Uterus (tissue), 4 donors: ENCODE data around the gene USP32. TPM values are rescaled to one million over a fixed set of nuclear protein-coding genes. Genes with fewer than 3 reads are reported as not detected.

Experiments used
- DNase-seq, 2 donors: peaks; one replicate each; pipeline ENCODE4 v3.0.0-alpha.2; 2019 to 2020
- H3K27ac ChIP-seq, 2 donors: fragments of 200-600 bp; sonication (generic); 1 replicate in 1 of 2; 2 replicates in 1 of 2; pipeline ENCODE4 v1.5.1; 2016 to 2018
- H3K27me3 ChIP-seq, 2 donors: fragments of 200-600 bp; sonication (generic); one replicate each; pipeline ENCODE4 v1.5.1; 2018 to 2019; ENCODE audit warnings: control low read depth in 1 of 2
- H3K36me3 ChIP-seq, 2 donors: fragments of 200-600 bp; sonication (generic); one replicate each; pipeline ENCODE4 v1.5.1; 2019; ENCODE audit warnings: control low read depth in 1 of 2
- H3K4me1 ChIP-seq, 2 donors: fragments of 200-600 bp; sonication (generic); one replicate each; pipeline ENCODE4 v1.5.1; 2018 to 2019; ENCODE audit warnings: control low read depth in 1 of 2
- H3K4me3 ChIP-seq, 2 donors: fragments of 200-600 bp; sonication (generic); 1 replicate in 1 of 2; 2 replicates in 1 of 2; pipeline ENCODE4 v1.5.1; 2018 to 2019; ENCODE audit warnings: mild to moderate bottlenecking in 1 of 2
- H3K9me3 ChIP-seq, 2 donors: fragments of 200-600 bp; sonication (generic); one replicate each; pipeline ENCODE4 v1.5.1; 2019; ENCODE audit warnings: control low read depth in 1 of 2
- CTCF ChIP-seq, 4 experiments: fragments of 200-600 bp in 2 of 4; fragments of 450-650 bp in 2 of 4; sonication (generic) in 2 of 4; IDR thresholded peaks; one replicate each; pipeline ENCODE4 v1.5.1; 2016 to 2019; ENCODE audit warnings: antibody characterized with exemption in 4 of 4, mild to moderate bottlenecking in 2 of 4, moderate library complexity in 1 of 4
- POLR2A ChIP-seq, 2 donors: fragments of 450-650 bp; IDR thresholded peaks; one replicate each; pipeline ENCODE4 v1.6.1; 2016; ENCODE audit warnings: antibody characterized with exemption in 2 of 2, mild to moderate bottlenecking in 1 of 2, moderate library complexity in 1 of 2
- intact Hi-C: fragments of 100-400 bp; cut with DNase I; formaldehyde crosslinking; loops from one replicate; pipeline ENCODE4 v1.15.1; 2023; ENCODE audit warnings: low total_unique reads
- total RNA-seq, 4 donors: library from RNA; depleted of rRNA in 3 of 4; stranded (reverse); fragments of >200 nt in 3 of 4; gene quantifications; one replicate each; pipeline versions ENCODE4 v1.1.0 to v1.2.4, GENCODE V29; 2014 to 2023
- donor health status: DM: yes; HTN: yes; CAD: no.

The USP32 gene
- total RNA-seq, 4 donors from 2014 or later = 28.4 to 54.1 (median 43.1) TPM

- DNase-seq = no peak
- TF ChIP-seq POLR2A (IDR thresholded peaks at IDR 0.05) (no peak), CTCF (IDR thresholded peaks at IDR 0.05) (no peak)
- Histone ChIP-seq H3K4me1 (no peaks in the 10 kb centered on the region), H3K4me3 (no peak overlapping the region), H3K27me3 (no peaks in the 10 kb centered on the region), H3K9me3 (no peaks in the 10 kb centered on the region), H3K27ac (no peak overlapping the region), H3K36me3 (no peaks in the 10 kb centered on the region)
- intact Hi-C loops = no loop called here
Observed at GRCh38 chr17:60169921-60170817, 221.8 kb downstream of the USP32 start.

GRCh38 chr17:60168654-60169053, 223.3 kb downstream of the USP32 start:
- TF ChIP-seq CTCF (IDR thresholded peaks at IDR 0.05) (no peak), POLR2A (IDR thresholded peaks at IDR 0.05) (no peak)
- no peaks in the 10 kb centered on the region for H3K9me3 ChIP-seq
- H3K4me1 ChIP-seq = no peaks in the 10 kb centered on the region
- intact Hi-C loops = no loop called here
- no peaks in the 10 kb centered on the region for H3K36me3 ChIP-seq
- DNase-seq = no peak
- no peaks in the 10 kb centered on the region for H3K27me3 ChIP-seq
- H3K27ac ChIP-seq = no peak overlapping the region
- no peak overlapping the region for H3K4me3 ChIP-seq

GRCh38 chr17:60167065-60167741, 224.7 kb downstream of the USP32 start:
- Histone ChIP-seq H3K4me3 (no peak overlapping the region), H3K27ac (no peak overlapping the region), H3K4me1 (no peaks in the 10 kb centered on the region), H3K36me3 (no peaks in the 10 kb centered on the region), H3K27me3 (no peaks in the 10 kb centered on the region), H3K9me3 (no peaks in the 10 kb centered on the region)
- intact Hi-C loops = no loop called here
- DNase-seq = no peak
- TF ChIP-seq POLR2A (IDR thresholded peaks at IDR 0.05) (no peak), CTCF (IDR thresholded peaks at IDR 0.05) (no peak)

- intact Hi-C loops = no loop called here
- TF ChIP-seq CTCF (IDR thresholded peaks at IDR 0.05) = no peak
- Histone ChIP-seq H3K27ac (no peak overlapping the region), H3K27me3 (no peaks in the 10 kb centered on the region), H3K36me3 (no peaks in the 10 kb centered on the region), H3K4me3 (no peak overlapping the region), H3K9me3 (no peaks in the 10 kb centered on the region), H3K4me1 (no peaks in the 10 kb centered on the region)
- no peak for DNase-seq
Observed at GRCh38 chr17:60165971-60166370, 226.0 kb downstream of the USP32 start.

GRCh38 chr17:60165223-60165622, 226.7 kb downstream of the USP32 start:
- TF ChIP-seq CTCF (IDR thresholded peaks at IDR 0.05) (no peak), POLR2A (IDR thresholded peaks at IDR 0.05) (no peak)
- Histone ChIP-seq H3K36me3 (no peaks in the 10 kb centered on the region), H3K27me3 (no peaks in the 10 kb centered on the region), H3K4me1 (no peaks in the 10 kb centered on the region), H3K9me3 (no peaks in the 10 kb centered on the region), H3K4me3 (no peak overlapping the region), H3K27ac (no peak overlapping the region)
- intact Hi-C loops = no loop called here
- DNase-seq = no peak
